K562 (cell line): Measurements from ENCODE around the gene TMTC3. TPM values are rescaled to one million over a fixed set of nuclear protein-coding genes. Genes with fewer than 3 reads are reported as not detected.

Experiments
- ATAC-seq: fragments of 200-7000 bp; cut with Tn5 transposase; 3 replicates; pipeline ENCODE4 v1.9.1; 2020; ENCODE audit warnings: moderate library complexity
- BruUV-seq: library from RNA; stranded (reverse); fragments of 400-500 nt; replicated peaks from 2 replicates; lab custom pipeline; 2021; lab: Mats Ljungman, UMichigan
- CTCF ChIA-PET: fragments of 300-600 bp; formaldehyde crosslinking; extraction: SDS; loops from one replicate; lab custom pipeline; 2021; ENCODE audit warnings: low intra/inter-chr PET ratio; lab: Yijun Ruan, JAX
- POLR2A ChIA-PET: fragments of 300-600, 350-650 bp; sonication (Branson Sonifier 250); formaldehyde crosslinking; extraction: SDS; loops from one replicate; lab custom pipeline; 2021; ENCODE audit warnings: antibody characterized with exemption, inconsistent platforms; lab: Yijun Ruan, JAX
- DNase-seq, 4 experiments: peaks; one replicate each; pipeline versions ENCODE4 v3.0.0 to v3.0.0-alpha.2; 2011 to 2018; ENCODE audit warnings: low spot score in 3 of 4, mixed read lengths in 3 of 4; ENCODE audit errors: extremely low read depth in 1 of 4
- FAIRE-seq: peaks from 2 replicates; lab custom pipeline; 2011; peaks lifted over from hg19 to GRCh38; lab: Jason Lieb, UNC
- H2AFZ ChIP-seq: 2 replicates; pipeline ENCODE4 v1.6.0; 2011; ENCODE audit warnings: low read depth, low read length, control low read depth, inconsistent platforms
- H3K27ac ChIP-seq: fragments of 200-600 bp; 3 replicates; pipeline ENCODE4 v1.8.0; 2011; ENCODE audit warnings: low read depth, mild to moderate bottlenecking, control low read depth, inconsistent platforms, low read length, moderate library complexity, mixed read lengths; ENCODE audit errors: extremely low read depth
- H3K27me3 ChIP-seq, 2 experiments: fragments of 300-600 bp in 1 of 2; 2 replicates in 1 of 2; 3 replicates in 1 of 2; pipeline versions ENCODE4 v1.6.0 to v1.8.0; 2011; ENCODE audit warnings: inconsistent platforms in 2 of 2, low read length in 2 of 2, mild to moderate bottlenecking in 1 of 2, mixed read lengths in 1 of 2, moderate library complexity in 1 of 2; ENCODE audit not compliant: control insufficient read depth in 2 of 2, insufficient read depth in 2 of 2
- H3K36me3 ChIP-seq: fragments of 300-600 bp; 3 replicates; pipeline ENCODE4 v1.8.0; 2011; ENCODE audit warnings: mild to moderate bottlenecking, low read length, inconsistent platforms; ENCODE audit not compliant: control insufficient read depth, insufficient read depth
- H3K4me1 ChIP-seq, 2 experiments: fragments of 200-600 bp in 1 of 2; replicated peaks in 1 of 2; 2 replicates in 1 of 2; 3 replicates in 1 of 2; pipeline versions ENCODE4 v1.5.1 to v1.8.0; 2011; ENCODE audit warnings: inconsistent platforms in 2 of 2, low read length in 2 of 2, mild to moderate bottlenecking in 1 of 2, mixed read lengths in 1 of 2, moderate library complexity in 1 of 2; ENCODE audit not compliant: control insufficient read depth in 2 of 2, insufficient read depth in 2 of 2
- H3K4me2 ChIP-seq: 2 replicates; pipeline ENCODE4 v1.6.1; 2011; ENCODE audit warnings: low read length, control low read depth, inconsistent platforms, mixed read lengths; ENCODE audit not compliant: insufficient read depth
- H3K4me3 ChIP-seq: fragments of 200-600 bp; sonication (generic), shearing (Covaris generic); 2 replicates; pipeline ENCODE4 v1.5.1; 2016; ENCODE audit warnings: control low read depth, inconsistent platforms
- H3K79me2 ChIP-seq: fragments of 200-600 bp; 3 replicates; pipeline ENCODE4 v1.8.0; 2011; ENCODE audit warnings: low read length, inconsistent platforms; ENCODE audit not compliant: control insufficient read depth, insufficient read depth
- H3K9ac ChIP-seq, 2 experiments: 2 replicates each; pipeline versions ENCODE4 v1.6.0 to v1.6.1; 2011; ENCODE audit warnings: low read depth in 2 of 2, low read length in 2 of 2, control low read depth in 1 of 2, inconsistent platforms in 1 of 2, mild to moderate bottlenecking in 1 of 2, mixed read lengths in 1 of 2; ENCODE audit not compliant: insufficient read depth in 1 of 2
- H3K9me1 ChIP-seq: one replicate; pipeline ENCODE4 v1.6.0; 2011; ENCODE audit warnings: inconsistent platforms, mild to moderate bottlenecking, low read length, moderate library complexity; ENCODE audit not compliant: control insufficient read depth, insufficient read depth
- H3K9me3 ChIP-seq: replicated peaks from 2 replicates; pipeline ENCODE4 v1.5.1; 2011; ENCODE audit warnings: low read depth, low read length, inconsistent platforms; ENCODE audit not compliant: control insufficient read depth, insufficient read depth
- H4K20me1 ChIP-seq: replicated peaks from 2 replicates; pipeline ENCODE4 v1.6.1; 2011; ENCODE audit warnings: low read length, inconsistent platforms, mixed read lengths; ENCODE audit not compliant: control insufficient read depth, insufficient read depth
- ARHGAP35 ChIP-seq: fragments of 450-650 bp; IDR thresholded peaks from 2 replicates; pipeline ENCODE4 v1.6.1; 2018; ENCODE audit not compliant: partially characterized antibody
- ESRRB ChIP-seq: fragments of 250-450 bp; sonication (Bioruptor Pico); IDR thresholded peaks from 2 replicates; pipeline ENCODE4 v1.5.0; 2020; ENCODE audit warnings: mild to moderate bottlenecking, moderate library complexity, borderline replicate concordance
- RAD21 ChIP-seq, 2 experiments: fragments of 250-450 bp in 1 of 2; fragments of 450-650 bp in 1 of 2; sonication (Bioruptor Pico) in 1 of 2; formaldehyde crosslinking in 1 of 2; IDR thresholded peaks in 1 of 2; conservative IDR thresholded peaks in 1 of 2; 2 replicates each; pipeline versions ENCODE4 v1.4.0 to v1.8.0; 2020 to 2022; ENCODE audit warnings: mild to moderate bottlenecking in 2 of 2, moderate library complexity in 1 of 2
- SMARCB1 ChIP-seq: IDR thresholded peaks from 2 replicates; pipeline ENCODE4 v1.6.1; 2011; ENCODE audit warnings: improper control_type of control experiment, low read depth; ENCODE audit not compliant: insufficient read length
- TBP ChIP-seq: optimal IDR thresholded peaks from 2 replicates; pipeline ENCODE3; 2011; ENCODE audit warnings: low read depth, low read length, improper control_type of control experiment
- ZNF24 ChIP-seq: fragments of 450-650 bp; IDR thresholded peaks from 2 replicates; pipeline ENCODE4 v1.6.1; 2016
- ZNF589 ChIP-seq: fragments of 200-800 bp; sonication (Bioruptor generic); IDR thresholded peaks from 2 replicates; pipeline ENCODE4 v1.6.1; 2016; ENCODE audit warnings: low read depth, missing genetic modification characterization, missing compliant biosample characterization
- WGBS: fragments of 100-300 bp; shearing (Covaris generic); methylation state at CpG from one replicate; pipeline ENCODE4 v1.1.6; 2016; ENCODE audit warnings: low coverage, mixed read lengths; ENCODE audit not compliant: insufficient coverage; ENCODE audit errors: missing lambda C conversion rate; 5-methylcytosine and 5-hydroxymethylcytosine counted together
- in situ Hi-C: fragments of 300-500 bp; cut with MboI; formaldehyde crosslinking; loops from 4 replicates; pipeline ENCODE4 v1.15.0; 2018; ENCODE audit warnings: inconsistent platforms, mixed read lengths
- intact Hi-C: fragments of 100-400 bp; cut with micrococcal nuclease; formaldehyde crosslinking; loops from 2 replicates; pipeline ENCODE4 v1.14.2; 2022
- polyA plus RNA-seq, 8 experiments: library from polyadenylated mRNA; depleted of rRNA in 4 of 8; stranded (reverse) in 5 of 8; unstranded in 3 of 8; fragments of >200 nt; fragmentation: Nextera tagmentation in 2 of 8; fragmentation: Illumina TruSeq in 1 of 8; extraction: Ambion mirVana in 2 of 8; extraction: Trizol in 1 of 8; gene quantifications; 2 replicates each; pipeline versions ENCODE4 v1.2.1 to v1.2.3, GENCODE V29; 2011 to 2014; ENCODE audit warnings: inconsistent platforms in 1 of 8, missing spikeins in 1 of 8
- total RNA-seq, 7 experiments: library from RNA; depleted of rRNA in 6 of 7; stranded (reverse); fragments of >200 nt in 6 of 7; fragmentation: Illumina TruSeq in 2 of 7; extraction: Trizol in 2 of 7; gene quantifications; 2 replicates each; pipeline versions ENCODE4 v1.2.1 to v1.2.3, GENCODE V29; 2011 to 2021; ENCODE audit warnings: low replicate concordance in 1 of 7
- TF ChIP-seq, protein P1 (sequence below), 3 experiments: IDR thresholded peaks in 2 of 3; conservative IDR thresholded peaks in 1 of 3; 2 replicates each; pipeline ENCODE4 v1.5.1; 2011 to 2012; ENCODE audit warnings: low read length in 3 of 3, mild to moderate bottlenecking in 3 of 3, control low read depth in 2 of 3, improper control_type of control experiment in 1 of 3, inconsistent platforms in 1 of 3, low read depth in 1 of 3, mixed read lengths in 1 of 3, moderate library complexity in 1 of 3; ENCODE audit not compliant: insufficient read depth in 2 of 3
- TF ChIP-seq, protein P2 (sequence below), 2 experiments: fragments of 200-800 bp in 1 of 2; sonication (Bioruptor generic) in 1 of 2; sonication (generic) in 1 of 2; formaldehyde crosslinking in 1 of 2; IDR thresholded peaks in 1 of 2; conservative IDR thresholded peaks in 1 of 2; 2 replicates each; pipeline versions ENCODE4 v1.5.0 to v1.6.1; 2016 to 2020; ENCODE audit warnings: missing compliant biosample characterization in 1 of 2, missing genetic modification characterization in 1 of 2, missing genetic modification reagents in 1 of 2

TMTC3 gene
- total and polyA plus RNA-seq, 9 of the 15 experiments (the other 6 are each of a cell fraction or from before 2014, with no cell fraction given), result 1.9 to 9.8 (median 4.7) TPM

DNA sequence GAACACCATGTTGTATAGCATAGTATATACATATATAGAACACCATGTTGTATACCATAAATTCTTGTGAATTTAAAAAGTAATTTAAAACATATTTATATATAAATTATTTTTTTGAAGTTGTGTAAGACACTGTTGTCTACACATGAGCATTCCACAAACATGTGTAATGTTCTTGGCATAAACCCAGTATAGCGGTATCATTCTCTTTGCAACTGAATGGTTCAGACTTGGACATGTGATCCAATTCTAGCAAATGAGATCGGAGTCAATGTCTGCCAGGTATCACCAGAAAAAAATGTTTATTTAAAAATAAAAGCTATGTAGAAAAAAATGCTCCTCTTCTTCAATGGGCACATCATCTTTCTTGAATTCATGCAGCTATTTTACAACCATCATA, 34.1 kb upstream of the TMTC3 start (continued):
- TF ChIP-seq ESRRB (CRISPR knock-in tag) (no peak), ARHGAP35 (no peak), TBP (no peak), ZNF24 (no peak), SMARCB1 (no peak), ZNF589 (CRISPR knock-in tag) (no peak)
- TF ChIP-seq, protein P1, sequence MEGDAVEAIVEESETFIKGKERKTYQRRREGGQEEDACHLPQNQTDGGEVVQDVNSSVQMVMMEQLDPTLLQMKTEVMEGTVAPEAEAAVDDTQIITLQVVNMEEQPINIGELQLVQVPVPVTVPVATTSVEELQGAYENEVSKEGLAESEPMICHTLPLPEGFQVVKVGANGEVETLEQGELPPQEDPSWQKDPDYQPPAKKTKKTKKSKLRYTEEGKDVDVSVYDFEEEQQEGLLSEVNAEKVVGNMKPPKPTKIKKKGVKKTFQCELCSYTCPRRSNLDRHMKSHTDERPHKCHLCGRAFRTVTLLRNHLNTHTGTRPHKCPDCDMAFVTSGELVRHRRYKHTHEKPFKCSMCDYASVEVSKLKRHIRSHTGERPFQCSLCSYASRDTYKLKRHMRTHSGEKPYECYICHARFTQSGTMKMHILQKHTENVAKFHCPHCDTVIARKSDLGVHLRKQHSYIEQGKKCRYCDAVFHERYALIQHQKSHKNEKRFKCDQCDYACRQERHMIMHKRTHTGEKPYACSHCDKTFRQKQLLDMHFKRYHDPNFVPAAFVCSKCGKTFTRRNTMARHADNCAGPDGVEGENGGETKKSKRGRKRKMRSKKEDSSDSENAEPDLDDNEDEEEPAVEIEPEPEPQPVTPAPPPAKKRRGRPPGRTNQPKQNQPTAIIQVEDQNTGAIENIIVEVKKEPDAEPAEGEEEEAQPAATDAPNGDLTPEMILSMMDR (IDR thresholded peaks at IDR 0.05 in 2 of 3, conservative IDR thresholded peaks at IDR 0.05 in 1 of 3; ENCODE audit: insufficient read depth in 2 of 3, low read depth in 1 of 3, low read length in 3 of 3), result no peak

DNA sequence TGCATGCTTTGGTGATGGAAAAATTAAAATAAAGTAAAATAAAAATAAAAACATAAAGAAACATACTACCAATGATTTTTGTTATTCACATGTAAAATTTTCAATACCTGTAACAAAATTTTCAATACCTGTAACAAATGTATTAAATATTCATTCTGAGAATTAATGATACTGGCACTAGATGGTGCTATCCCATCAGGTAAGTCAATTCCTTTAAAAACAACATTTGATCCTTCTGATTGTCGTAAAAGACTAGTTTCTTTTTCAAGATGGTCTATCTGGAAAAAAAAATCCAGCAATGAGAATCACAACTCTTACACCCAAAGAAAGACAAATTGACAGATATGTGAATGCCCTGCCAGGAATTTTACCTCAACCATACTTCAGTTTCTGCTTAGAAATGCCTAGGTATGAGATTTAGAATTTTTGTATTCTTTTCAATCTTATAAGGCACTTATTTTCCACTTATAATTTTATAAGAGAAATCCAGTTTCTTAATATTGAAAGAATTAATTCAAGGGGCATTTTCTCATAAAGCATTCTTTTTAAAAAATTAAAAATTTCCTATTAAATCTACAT, 30.9 kb upstream of the TMTC3 start:
- POLR2A ChIA-PET, result interaction anchor here (1.2 kb wide), 1 partner anchor 11 kb away, joined by 3 read pairs; no protein-coding TSS in a partner anchor
- H3K9ac ChIP-seq, result no peak overlapping the region
- no peak overlapping the region for H3K27ac ChIP-seq
- H2AFZ ChIP-seq, result no peak overlapping the region
- H3K9me1 ChIP-seq, result no peaks in the 10 kb centered on the region
- in situ Hi-C loops, result loop anchor here (25.0 kb wide), 1 partner anchor 876 kb away; no protein-coding TSS in a partner anchor
- CTCF ChIA-PET, result interaction anchor here (1.7 kb wide), 1 partner anchor 883 kb away, joined by 4 read pairs; no protein-coding TSS in a partner anchor
- peak; percentile 59 for FAIRE-seq
- peaks cover 70% of the 10 kb centered on the region for H3K36me3 ChIP-seq
- no peaks in the 10 kb centered on the region for H3K27me3 ChIP-seq
- H3K4me3 ChIP-seq, result no peak overlapping the region
- no peaks in the 10 kb centered on the region for H3K9me3 ChIP-seq
- intact Hi-C loops, result loop anchor here (5.0 to 10.0 kb wide), 3 partner anchors 281 to 1344 kb away; no protein-coding TSS in a partner anchor
- H3K4me2 ChIP-seq, result no peak overlapping the region
- H4K20me1 ChIP-seq, result no peaks in the 10 kb centered on the region
- H3K4me1 ChIP-seq, result no peaks in the 10 kb centered on the region
- WGBS, result 60% methylated on average over 1 of the region's 1 CpG
- DNase-seq, result peak in 2 of 4 experiments; percentile 12 to 25
- no peak for ATAC-seq
- H3K79me2 ChIP-seq, result no peaks in the 10 kb centered on the region
- no TSS peak for BruUV-seq
- TF ChIP-seq, protein P2, sequence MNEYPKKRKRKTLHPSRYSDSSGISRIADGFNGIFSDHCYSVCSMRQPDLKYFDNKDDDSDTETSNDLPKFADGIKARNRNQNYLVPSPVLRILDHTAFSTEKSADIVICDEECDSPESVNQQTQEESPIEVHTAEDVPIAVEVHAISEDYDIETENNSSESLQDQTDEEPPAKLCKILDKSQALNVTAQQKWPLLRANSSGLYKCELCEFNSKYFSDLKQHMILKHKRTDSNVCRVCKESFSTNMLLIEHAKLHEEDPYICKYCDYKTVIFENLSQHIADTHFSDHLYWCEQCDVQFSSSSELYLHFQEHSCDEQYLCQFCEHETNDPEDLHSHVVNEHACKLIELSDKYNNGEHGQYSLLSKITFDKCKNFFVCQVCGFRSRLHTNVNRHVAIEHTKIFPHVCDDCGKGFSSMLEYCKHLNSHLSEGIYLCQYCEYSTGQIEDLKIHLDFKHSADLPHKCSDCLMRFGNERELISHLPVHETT (CRISPR knock-in tag; conservative IDR thresholded peaks at IDR 0.05 in 1 of 2, IDR thresholded peaks at IDR 0.05 in 1 of 2), result no peak
- TF ChIP-seq RAD21 (CRISPR knock-in tag; conservative IDR thresholded peaks at IDR 0.05 in 1 of 2, IDR thresholded peaks at IDR 0.05 in 1 of 2), result peak; percentile 58 to 63
